ENCODE results near the gene POLR1A. TPM values are rescaled to one million over a fixed set of nuclear protein-coding genes. Genes with fewer than 3 reads are reported as not detected.
A peak's percentile ranks its signal among the peaks of the same experiment; 100 is the strongest.
"Not testable (repeated sequence)": the region's sequence is repeated elsewhere in the genome, so short reads cannot be mapped to it uniquely, and the experiment has no call there.

POLR1A gene
- total RNA-seq, 1 experiment from 2014 or later, result 62.7 TPM

- no peaks in the 10 kb centered on the region for H3K9me3 Mint-ChIP-seq
- no peaks in the 10 kb centered on the region for H3K36me3 Mint-ChIP-seq (ENCODE audit: insufficient read depth in 1 of 3, low read depth in 3 of 3)
- Histone ChIP-seq H3K9me3 (ENCODE audit: control insufficient read depth, low read depth, low read length) (no peaks in the 10 kb centered on the region), H3K4me1 (ENCODE audit: insufficient read depth, low read length) (no peaks in the 10 kb centered on the region), H2AFZ (ENCODE audit: low read length) (no peak overlapping the region), H2BK5ac (ENCODE audit: insufficient read length, low read length) (no peak overlapping the region), H4K20me1 (ENCODE audit: control insufficient read depth, insufficient read depth, insufficient read length) (no peaks in the 10 kb centered on the region), H3K9ac (ENCODE audit: extremely low read depth, insufficient read length, low read length) (no peak overlapping the region), H2BK120ac (ENCODE audit: low read depth, low read length, poor library complexity, severe bottlenecking) (no peak overlapping the region), H3K79me1 (ENCODE audit: insufficient read depth, low read depth, low read length, poor library complexity, severe bottlenecking) (no peaks in the 10 kb centered on the region), H3K23me2 (ENCODE audit: insufficient read length, low read depth, low read length, poor library complexity, severe bottlenecking) (no peaks in the 10 kb centered on the region), H3K56ac (ENCODE audit: insufficient read length, low read depth, low read length) (no peak overlapping the region), H3K27ac (ENCODE audit: insufficient read length, low read depth, low read length) (no peak overlapping the region), H3T11ph (ENCODE audit: low read length) (no peak overlapping the region), H2BK15ac (ENCODE audit: low read depth, low read length) (no peak overlapping the region), H4K5ac (ENCODE audit: insufficient read length, low read depth, low read length) (no peak overlapping the region), H4K91ac (ENCODE audit: insufficient read length, low read depth, low read length) (no peak overlapping the region), H3K4me2 (ENCODE audit: insufficient read depth, insufficient read length, low read length) (no peak overlapping the region), H3K14ac (ENCODE audit: insufficient read depth, low read length) (no peak overlapping the region), H2AK5ac (ENCODE audit: insufficient read length, low read length) (no peak overlapping the region), H4K8ac (replicated peaks; ENCODE audit: insufficient read length, low read depth, low read length) (no peak overlapping the region), H3K4ac (ENCODE audit: low read depth, low read length) (no peak overlapping the region), H3K23ac (ENCODE audit: insufficient read length, low read depth, low read length) (no peak overlapping the region), H3K79me2 (ENCODE audit: insufficient read depth, low read length) (no peaks in the 10 kb centered on the region), H3K18ac (ENCODE audit: insufficient read length, low read depth, low read length) (no peak overlapping the region), H2BK12ac (ENCODE audit: insufficient read length, low read depth, low read length) (no peak overlapping the region), H3K27me3 (ENCODE audit: insufficient read depth, low read length) (no peaks in the 10 kb centered on the region), H2BK20ac (ENCODE audit: low read depth, low read length, poor library complexity, severe bottlenecking) (no peak overlapping the region)
- no peak for TF ChIP-seq CTCF (conservative IDR thresholded peaks at IDR 0.05)
- DNase-seq, result no peak
- H3K27ac Mint-ChIP-seq, result peak overlapping the region in 1 of 3 experiments; percentile 93; a peak in 1 of 7 replicates
- 0 out of 4 replicates have a peak, but pooled peaks cover 0 to under 1% of the 10 kb centered on the region in 2 experiments for H3K4me1 Mint-ChIP-seq
- H3K27me3 Mint-ChIP-seq (ENCODE audit: low read depth), result no peaks in the 10 kb centered on the region; the same call in 1 of the 2 replicates
- no peak overlapping the region for H3K4me3 Mint-ChIP-seq
Observed at GRCh38 chr2:85992611-85993010, 113.1 kb downstream of the POLR1A start.

- H3K4me3 Mint-ChIP-seq; H3K4me2 ChIP-seq (ENCODE audit: insufficient read depth, insufficient read length, low read length); H3K79me1 ChIP-seq (ENCODE audit: insufficient read depth, low read depth, low read length, poor library complexity, severe bottlenecking); H3K23me2 ChIP-seq (ENCODE audit: insufficient read length, low read depth, low read length, poor library complexity, severe bottlenecking); H2BK15ac ChIP-seq (ENCODE audit: low read depth, low read length); H2AFZ ChIP-seq (ENCODE audit: low read length); H3K27ac Mint-ChIP-seq; H4K8ac ChIP-seq (replicated peaks; ENCODE audit: insufficient read length, low read depth, low read length); H3K9me3 ChIP-seq (ENCODE audit: control insufficient read depth, low read depth, low read length); H3K27me3 ChIP-seq (ENCODE audit: insufficient read depth, low read length); H3K79me2 ChIP-seq (ENCODE audit: insufficient read depth, low read length); H4K20me1 ChIP-seq (ENCODE audit: control insufficient read depth, insufficient read depth, insufficient read length); H4K5ac ChIP-seq (ENCODE audit: insufficient read length, low read depth, low read length); H3K56ac ChIP-seq (ENCODE audit: insufficient read length, low read depth, low read length); H3K27me3 Mint-ChIP-seq (ENCODE audit: low read depth); H3T11ph ChIP-seq (ENCODE audit: low read length); H3K4me1 Mint-ChIP-seq; H3K4me1 ChIP-seq (ENCODE audit: insufficient read depth, low read length); H3K23ac ChIP-seq (ENCODE audit: insufficient read length, low read depth, low read length); H3K9ac ChIP-seq (ENCODE audit: extremely low read depth, insufficient read length, low read length); H4K91ac ChIP-seq (ENCODE audit: insufficient read length, low read depth, low read length); H3K18ac ChIP-seq (ENCODE audit: insufficient read length, low read depth, low read length); H2BK20ac ChIP-seq (ENCODE audit: low read depth, low read length, poor library complexity, severe bottlenecking); H3K36me3 Mint-ChIP-seq (ENCODE audit: insufficient read depth in 1 of 3, low read depth in 3 of 3); H3K9me3 Mint-ChIP-seq; H3K14ac ChIP-seq (ENCODE audit: insufficient read depth, low read length); H2AK5ac ChIP-seq (ENCODE audit: insufficient read length, low read length); H2BK120ac ChIP-seq (ENCODE audit: low read depth, low read length, poor library complexity, severe bottlenecking); H3K27ac ChIP-seq (ENCODE audit: insufficient read length, low read depth, low read length); H2BK5ac ChIP-seq (ENCODE audit: insufficient read length, low read length); DNase-seq; H3K4ac ChIP-seq (ENCODE audit: low read depth, low read length); H2BK12ac ChIP-seq (ENCODE audit: insufficient read length, low read depth, low read length): not testable (repeated sequence)
- WGBS (ENCODE audit: extremely low coverage, insufficient read length, low lambda C conversion rate), result no CpG with 5 or more reads among the region's 9 CpGs
Observed at GRCh38 chr2:85992053-85992452, 113.6 kb downstream of the POLR1A start.
